ENCODE measurements around the gene ZNF414.
"Not testable (repeated sequence)": the region's sequence is repeated elsewhere in the genome, so short reads cannot be mapped to it uniquely, and the experiment has no call there.

The ZNF414 gene, protein sequence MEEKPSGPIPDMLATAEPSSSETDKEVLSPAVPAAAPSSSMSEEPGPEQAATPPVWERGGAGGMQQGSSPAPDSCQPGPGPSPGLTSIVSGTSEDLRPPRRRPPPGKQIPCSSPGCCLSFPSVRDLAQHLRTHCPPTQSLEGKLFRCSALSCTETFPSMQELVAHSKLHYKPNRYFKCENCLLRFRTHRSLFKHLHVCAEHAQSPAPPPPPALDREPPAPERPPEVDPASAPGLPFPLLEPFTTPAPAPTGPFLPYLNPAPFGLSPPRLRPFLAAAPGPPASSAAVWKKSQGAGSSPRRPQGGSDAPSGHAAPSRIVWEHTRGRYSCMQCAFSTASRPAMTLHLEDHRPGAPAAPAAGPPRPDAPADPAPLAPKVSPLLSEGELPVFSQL

DNA sequence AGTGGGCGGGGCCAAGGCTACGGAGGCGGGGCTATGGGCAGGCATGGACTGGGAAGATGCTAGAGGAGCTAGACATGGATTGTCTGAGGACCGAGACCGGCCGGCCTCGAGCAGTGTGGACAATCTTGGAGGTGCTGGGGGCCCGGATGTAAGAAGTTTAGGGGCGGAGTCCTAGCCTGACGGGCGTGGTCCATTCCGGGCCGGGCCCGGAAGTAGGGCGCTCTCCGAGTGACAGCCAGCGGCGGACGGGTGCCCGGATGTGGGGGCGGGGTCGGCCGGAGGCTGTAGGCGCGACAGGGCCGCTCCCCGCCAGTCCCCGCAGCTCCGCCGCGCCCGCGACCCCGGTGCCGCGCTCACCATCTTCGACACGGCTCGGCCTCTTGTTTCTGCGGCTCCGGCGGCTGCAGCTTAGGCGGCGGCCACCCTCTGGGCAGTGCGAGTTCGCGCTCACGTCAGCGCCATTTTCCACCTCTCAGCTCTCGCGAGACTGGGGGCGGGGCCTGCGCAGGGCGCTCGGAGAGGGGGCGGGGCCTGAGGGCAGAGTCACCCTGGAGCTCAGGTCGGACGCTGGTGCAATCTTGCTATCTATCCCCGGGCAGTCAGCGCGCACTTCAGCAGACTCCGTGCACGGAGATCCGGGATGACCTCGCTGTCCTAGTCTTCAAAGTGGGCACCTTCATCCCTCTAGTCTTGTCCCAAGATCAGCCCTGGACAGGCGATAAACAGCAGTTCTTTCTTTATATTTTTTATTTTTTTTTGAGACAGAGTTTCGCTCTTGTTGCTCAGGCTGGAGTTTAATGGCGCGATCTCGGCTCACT lies at the start of gene ZNF414:
Gene ZNF414 (minus strand): TSS at position 481 of the 818 bp plus-strand sequence. CDS start 121 bp downstream, at position 360.
- peak; percentile 99 for DNase-seq (ENCODE audit: low read depth)

DNA sequence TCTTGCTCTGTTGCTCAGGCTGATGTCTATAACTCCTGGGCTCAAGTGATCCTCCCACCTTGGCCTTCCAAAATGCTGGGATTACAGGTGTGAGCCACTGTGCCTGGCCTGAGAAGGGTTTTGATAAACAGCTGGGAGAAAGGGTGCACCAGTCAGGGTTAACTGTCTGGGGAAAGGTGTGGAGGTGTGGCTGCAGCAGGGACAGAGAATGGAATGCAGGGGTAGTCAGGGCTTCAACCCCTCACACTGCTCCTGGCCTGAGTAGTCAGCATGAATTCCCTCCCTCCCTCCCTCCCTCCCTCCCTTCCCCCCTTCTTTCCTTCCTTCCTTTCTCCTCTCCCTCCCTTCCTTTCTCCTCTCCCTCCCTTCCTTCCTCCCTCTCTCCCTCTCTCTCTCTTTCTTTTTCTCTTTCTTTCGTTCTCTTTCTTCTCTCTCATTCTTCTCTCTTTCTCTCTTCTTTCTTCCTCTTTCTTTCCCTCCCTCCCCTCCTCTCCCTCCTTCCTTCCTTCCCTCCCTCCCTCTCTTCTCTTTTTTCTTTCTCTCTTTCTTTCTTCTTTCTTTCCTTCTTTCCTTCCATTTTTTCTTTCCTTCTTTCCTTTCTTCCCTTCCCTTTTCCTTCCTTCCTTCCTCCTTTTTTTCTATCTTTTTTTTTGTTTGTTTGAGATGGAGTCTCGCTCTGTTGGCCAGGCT lies 47.3 kb upstream of the ZNF414 start:
- no peak for DNase-seq (ENCODE audit: low read depth)

DNA sequence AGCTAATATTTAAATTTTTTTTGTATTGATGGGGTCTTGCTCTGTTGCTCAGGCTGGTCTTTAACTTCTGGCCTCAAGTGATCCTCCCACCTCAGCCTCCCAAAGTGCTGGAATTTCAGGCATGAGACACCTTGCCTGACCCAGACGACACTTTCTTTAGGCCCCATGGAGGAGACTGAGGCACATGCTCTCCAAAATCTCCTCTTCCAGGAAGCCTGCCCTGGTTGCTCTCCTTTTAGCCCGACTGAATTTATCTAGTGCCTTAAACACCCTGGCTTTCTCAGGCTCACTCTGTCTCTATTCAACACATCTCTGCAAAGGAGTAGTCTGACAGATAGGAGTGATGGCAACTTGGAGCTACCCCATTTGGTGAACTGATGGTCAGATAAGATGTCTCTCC lies 44.4 kb upstream of the ZNF414 start:
- no peak for DNase-seq (ENCODE audit: low read depth)

DNA sequence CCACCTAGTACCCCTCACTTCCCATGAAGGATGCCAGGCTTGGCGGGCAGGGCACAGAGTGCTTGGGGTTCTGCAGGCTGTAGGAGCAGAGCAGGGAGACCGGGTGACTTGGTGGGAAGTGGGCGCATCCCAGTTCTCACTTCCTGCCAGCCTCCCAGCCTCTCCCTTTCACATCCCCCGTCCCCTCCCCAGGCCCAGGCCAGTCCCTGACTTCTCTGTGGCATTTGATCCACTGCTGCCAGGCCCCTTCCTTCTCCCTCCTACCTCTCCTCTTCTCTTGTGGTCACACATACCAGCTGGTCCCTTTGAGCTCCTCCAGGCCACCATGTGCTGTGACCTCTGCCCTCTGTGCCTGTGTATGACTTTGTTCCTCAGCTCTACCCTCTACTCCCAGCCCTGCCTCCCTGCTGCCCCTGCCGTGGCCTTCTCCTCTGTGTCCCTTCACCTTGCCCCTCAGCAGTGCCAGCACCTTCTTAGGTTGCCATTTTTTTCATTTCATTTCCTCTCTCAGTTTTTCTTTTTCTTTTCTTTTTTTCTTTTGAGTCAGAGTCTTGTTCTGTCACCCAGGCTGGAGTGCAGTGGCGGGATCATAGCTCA lies 43.8 kb upstream of the ZNF414 start:
- DNase-seq (ENCODE audit: low read depth) = no peak

DNA sequence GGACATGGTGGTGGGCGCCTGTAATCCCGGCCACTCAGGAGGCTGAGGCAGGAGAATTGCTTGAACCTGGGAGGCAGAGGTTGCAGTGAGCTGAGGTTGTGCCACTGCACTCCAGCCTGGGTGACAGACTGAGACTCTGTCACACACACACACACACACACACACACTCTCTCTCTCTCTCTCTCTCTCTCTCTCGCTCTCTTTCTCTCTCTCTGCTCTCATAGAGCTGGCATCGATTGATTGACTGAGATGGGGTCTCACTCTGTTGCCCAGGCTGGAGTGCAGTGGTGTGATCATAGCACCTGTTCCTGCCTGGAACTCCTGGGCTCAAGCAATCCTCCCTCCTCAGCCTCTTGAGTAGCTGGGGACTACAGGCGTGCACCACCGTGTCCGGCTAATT lies 39.8 kb upstream of the ZNF414 start:
- not testable (repeated sequence) for DNase-seq (ENCODE audit: low read depth)

DNA sequence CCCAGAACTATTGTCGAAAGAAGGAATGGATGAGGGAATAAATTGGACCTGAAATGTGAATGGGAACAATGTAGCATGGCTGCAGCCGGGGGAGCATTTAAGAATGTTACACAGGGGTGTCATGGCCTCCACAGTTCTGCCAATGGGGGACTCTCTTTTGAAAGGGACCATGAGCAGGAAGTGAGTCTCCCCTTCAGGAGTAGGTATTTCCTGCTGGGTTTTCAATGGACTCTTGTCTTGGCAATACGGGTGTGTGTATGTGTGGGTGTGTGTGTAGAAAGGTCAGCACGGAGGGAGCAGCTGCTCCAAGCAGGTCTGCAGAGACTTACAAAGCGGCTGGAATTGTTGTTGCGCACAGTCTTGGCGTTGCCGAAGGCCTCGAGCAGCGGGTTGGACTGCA lies 38.8 kb upstream of the ZNF414 start:
- peak; percentile 68 for DNase-seq (ENCODE audit: low read depth)

DNA sequence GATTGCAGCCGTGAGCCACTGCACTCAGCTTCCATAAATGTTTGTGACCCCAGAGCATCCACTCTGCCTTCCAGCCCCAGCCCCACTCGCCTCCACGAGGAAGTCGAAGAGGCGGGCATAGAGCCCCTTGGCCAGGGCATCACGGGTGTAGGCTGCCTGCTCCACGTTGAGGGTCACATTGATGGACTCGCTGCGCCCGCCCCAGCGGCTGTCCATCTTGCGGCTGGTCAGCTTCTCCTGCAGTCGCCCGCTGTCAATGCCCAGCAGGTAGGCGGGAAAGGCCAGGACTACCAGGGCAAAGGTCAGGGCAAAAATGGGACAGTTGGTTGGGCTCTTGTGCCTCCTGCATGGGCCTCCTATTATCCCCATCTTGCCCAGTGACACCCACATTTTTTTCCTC lies 36.1 kb upstream of the ZNF414 start:
- DNase-seq (ENCODE audit: low read depth) = no peak

DNA sequence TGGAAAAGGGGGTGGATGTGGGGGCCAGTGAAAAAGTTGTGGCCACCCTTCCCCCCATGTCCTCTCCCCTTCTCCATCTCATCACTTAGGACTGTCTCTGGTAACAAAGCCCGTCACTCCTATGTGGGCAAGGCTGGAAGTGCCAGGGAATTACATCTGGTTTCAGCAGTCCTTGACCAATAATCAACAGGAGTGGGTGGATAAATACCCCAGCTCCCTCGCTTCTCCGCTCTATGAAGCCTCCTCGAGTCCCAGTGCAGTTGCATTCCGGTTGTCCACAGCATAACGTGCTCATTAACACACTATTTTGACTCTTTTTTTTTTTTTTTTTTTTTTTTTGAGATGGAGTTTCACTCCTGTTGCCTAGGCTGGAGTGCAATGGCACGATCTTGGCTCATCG lies 31.8 kb upstream of the ZNF414 start:
- DNase-seq (ENCODE audit: low read depth) = no peak

DNA sequence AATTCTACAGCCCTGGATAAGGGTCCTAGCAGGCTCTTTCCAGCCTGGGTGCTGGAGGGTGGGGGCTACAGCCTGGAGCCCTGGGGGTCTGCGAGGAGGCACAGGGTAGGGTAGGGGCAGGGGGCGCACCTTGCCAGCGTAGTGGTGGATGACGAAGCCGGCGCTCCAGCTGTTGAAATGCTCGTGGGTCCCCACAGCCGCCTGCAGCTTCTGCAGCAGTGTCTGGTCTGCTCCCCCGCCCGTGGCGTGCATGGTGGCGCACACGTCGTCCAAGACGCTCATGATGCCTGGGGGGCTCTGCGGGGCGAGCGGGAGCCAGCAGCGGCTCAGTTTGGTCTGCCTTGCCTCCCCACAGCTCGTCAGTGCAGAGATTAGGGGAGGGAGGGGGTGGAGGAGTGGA lies 30.2 kb upstream of the ZNF414 start:
- DNase-seq (ENCODE audit: low read depth) = no peak

DNA sequence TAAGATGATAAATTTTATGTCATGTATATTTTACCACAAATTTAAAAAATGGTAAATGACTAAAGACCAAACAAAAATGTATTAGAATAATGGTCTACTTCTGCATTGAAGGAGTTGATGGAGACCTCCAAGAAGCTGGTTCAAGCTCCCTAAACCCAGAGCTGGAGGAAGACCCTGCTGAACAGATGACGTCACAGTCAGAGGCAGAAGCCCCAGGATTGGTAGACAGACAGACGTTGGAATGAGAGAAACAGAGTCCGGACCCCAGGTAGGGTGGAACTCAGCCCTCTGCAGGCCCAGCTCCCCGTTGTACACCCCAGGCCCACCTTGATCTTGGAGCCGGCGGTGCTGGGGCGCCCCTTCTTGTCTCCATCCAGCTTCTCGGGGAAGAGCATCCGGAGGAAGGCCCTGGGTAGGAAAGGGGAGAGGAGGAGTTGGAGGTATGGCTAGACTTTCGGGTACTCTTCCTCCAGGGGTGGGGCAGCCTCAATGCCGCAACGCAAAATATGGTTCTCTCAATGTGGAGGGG lies 25.7 kb upstream of the ZNF414 start:
- DNase-seq (ENCODE audit: low read depth) = no peak

DNA sequence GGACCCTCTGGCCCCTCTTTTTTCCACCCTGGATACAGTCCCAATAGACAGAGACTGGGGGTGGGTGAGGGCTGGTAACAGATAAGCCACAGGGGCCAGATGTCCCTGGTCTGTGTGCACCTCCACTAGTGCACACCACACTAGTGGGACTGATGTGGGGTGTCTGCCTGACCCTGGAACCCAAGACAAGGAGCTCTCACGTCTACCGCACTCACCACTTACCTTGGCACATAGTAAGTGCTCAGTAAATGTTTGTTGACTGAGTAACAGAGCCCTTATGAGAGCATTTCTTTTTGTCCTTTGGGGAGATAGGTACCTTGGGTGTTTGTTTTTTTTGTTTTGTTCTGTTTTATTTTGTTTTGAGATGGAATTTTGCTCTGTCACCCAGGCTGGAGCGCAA lies 23.1 kb upstream of the ZNF414 start:
- DNase-seq (ENCODE audit: low read depth) = no peak

DNA sequence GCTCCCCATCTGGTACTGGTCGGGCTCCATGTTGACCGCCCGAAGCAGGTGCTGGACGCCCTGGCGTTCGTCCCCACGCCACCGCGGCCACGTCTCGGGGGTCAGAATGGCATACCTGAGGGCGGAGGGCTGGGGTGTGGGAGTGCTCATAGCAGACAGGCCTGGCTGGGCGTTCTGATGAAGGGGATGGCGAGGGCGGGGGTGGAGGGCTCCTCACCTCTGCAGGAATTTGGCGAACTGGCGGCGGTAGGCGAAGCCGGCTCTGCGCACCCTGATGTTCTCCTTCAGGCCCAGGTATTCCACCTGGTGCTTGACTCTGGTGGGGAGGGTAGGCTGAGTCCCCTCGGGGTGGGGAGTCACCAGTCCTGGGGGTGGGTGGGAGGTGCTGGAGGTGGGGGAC lies 22.3 kb upstream of the ZNF414 start:
- no peak for DNase-seq (ENCODE audit: low read depth)

DNA sequence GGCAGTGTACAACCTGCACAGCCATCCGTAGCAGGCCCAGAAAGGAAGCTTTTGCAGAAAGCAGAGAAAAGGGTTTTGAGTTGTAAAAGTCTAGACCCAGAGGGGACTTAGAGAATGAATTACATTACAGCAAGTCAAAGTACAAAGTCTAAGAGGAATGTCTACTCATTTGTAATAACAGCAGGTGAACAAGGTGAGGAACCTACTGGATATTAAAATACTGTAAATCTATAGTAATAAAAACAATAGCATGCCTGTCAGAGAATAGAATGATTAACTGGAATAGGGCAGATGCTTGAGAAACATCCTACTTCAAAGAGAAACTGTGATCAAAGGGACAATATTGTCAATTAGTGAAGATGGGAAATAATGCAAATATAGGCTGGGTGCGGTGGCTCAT lies 18.3 kb upstream of the ZNF414 start:
- no peak for DNase-seq (ENCODE audit: low read depth)

DNA sequence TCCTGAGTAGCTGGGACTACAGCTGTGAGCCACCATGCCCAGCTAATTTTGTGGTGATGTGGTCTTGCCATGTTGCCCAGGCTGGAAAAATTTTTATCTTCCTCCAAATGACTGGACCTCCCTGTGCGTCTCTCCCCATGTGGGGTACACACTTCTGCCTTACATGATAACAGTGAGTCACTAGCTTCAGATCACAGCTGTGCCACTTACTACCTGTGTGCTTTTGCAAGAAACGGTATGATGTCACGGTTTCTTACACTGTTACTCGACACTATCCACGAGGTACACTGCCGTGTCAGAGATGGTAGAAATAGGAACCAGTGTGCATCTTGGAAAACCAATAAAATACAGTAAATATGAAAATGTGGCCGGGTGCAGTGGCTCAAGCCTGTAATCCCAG lies 17.5 kb upstream of the ZNF414 start:
- DNase-seq (ENCODE audit: low read depth) = no peak

DNA sequence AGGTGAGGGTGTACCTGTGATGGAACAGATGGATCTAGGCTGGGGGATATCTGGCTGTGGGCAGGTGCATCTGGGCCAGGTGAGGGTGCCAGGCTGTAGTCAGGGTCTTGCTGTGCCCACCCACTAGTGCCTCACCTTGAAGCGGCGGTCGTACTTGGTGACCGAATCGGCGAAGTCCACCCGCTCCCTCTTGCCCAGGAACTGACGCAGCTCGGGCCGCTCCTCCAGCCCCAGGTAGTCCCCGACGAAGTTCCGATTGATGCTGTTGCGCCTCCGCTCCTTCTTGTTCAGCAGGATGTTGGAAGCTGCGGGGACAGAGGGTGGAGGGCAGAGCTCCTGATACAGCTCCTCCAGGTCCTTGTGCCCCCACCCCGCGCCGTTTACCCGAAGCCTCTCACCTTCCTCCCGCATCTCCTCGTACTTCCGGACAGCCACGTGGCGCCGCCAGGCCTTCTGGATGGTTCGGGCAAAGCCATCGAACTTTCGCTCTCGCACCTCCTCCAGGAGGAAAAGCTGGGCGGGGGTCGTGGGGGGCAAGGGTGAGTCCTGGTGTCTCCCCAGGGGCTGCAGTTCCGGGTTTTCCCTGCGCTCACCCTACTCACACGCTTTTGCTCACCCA lies 16.2 kb upstream of the ZNF414 start:
- DNase-seq (ENCODE audit: low read depth) = no peak

DNA sequence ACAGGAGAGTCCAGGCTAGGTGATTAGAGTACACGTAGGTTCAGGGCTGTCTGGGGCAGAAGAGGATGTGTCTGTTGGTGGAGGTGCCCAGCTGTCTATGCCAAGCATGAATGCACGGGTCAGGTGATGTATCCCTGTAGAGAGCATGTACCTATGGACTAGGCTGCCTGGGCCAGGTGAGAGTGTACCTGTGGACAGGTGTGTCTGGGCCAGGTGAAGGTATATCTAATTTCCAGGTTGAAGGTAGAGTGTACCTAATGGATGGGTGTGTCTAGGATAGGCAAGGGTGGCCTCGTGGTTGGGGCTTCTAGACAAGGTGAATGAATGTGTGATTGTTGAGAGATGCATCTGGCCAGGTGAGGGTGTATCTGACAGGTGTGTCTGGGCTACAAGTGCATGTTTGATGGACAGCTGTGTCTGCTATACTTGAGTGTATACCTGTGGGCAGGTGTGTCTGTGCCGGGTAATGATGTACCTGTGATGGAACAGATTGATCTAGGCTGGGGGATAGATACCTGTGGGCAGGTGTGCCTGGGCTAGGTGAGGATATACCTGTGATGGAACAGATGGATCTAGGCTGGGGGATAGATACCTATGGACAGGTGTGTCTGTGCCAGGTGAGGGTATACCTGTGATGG lies 15.5 kb upstream of the ZNF414 start:
- no peak for DNase-seq (ENCODE audit: low read depth)

DNA sequence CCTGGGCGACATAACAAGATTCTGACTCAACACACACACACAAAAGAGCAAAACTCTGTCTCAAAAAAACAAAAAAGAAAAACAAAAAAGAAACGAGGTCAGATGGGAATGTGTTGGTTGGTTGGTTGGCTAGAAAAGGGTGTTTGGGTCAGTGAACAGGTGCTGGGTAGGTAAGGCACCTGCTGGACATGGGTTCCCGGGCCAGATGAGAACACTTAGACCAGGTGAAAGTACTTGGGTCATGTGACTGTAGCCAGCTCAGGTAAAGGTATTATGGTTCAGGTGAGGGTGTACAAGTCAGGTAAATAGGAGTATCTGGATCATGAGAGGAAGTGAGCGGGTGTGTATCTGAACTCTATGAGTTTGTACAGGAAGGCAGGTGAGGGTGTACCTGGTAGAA lies 14.5 kb upstream of the ZNF414 start:
- no peak for DNase-seq (ENCODE audit: low read depth)

DNA sequence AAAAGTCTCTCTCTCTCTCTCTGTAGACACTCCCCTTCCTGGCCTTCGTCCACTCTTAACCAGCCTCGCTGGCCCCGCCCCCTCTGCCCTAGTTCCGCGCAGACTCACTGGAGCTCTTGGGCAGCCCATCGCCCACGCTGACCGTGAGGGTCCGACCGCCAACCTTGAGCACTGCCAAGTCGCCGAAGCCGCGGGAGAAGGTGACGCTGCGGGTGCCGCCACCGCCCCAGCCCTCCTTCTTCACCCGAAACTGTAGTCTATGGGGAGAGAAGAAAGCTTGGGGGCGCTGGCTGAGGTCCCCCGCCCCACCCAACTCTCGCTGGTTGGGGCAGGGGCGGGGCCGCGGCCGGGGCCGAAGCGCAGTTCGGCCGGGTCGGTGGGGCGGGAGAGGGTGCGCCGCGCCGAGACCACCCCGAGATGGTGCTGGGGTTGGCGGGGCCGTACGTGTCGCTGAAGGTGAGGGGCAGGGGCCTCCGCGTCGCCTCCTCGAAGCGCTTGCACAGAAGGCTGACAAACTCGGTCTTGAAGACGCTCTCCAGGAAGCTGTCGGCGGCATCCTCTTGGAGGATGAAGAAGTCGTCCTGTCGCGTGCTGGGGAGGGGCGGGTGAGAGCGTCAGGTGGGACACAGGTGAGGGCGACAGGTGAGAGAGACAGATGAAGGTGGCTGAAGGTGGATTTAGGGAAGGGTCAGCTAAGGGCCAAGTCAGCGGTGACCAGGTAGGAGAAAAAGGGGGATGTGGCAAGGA lies 12.6 kb upstream of the ZNF414 start:
- peak; percentile 94 for DNase-seq (ENCODE audit: low read depth)

DNA sequence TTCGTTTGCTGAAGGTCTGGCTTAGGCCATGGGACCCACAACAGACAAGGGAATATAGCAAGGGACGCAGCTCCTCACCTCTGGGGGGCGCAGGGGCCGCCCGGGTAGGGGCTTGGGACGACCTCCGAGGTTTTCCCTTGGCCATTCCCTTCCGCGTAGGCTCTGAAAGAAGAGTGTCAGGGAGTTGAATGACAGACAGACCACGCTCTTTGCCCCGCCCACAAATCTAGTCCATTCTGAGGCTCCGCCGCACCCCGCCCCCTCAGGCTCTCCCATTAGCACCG lies 11.4 kb upstream of the ZNF414 start:
- no peak for DNase-seq (ENCODE audit: low read depth)

DNA sequence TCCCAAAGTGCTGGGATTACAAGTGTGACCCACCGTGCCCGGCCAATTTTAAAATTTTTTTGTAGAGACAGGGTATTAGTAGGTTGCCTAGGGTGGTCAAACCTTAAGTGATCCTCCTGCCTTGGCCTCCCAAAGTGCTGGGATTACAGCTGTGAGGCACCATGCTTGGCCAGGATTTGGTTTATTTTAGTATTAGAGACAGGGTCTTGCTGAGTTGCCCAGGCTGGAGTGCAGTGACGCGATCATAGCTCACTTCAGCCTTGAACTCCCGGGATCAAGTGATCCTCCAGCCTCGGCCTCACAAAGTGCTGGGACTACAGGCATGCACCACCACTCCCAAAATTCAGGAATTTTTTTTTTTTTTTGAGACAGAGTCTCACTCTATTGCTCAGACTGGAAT lies 5.4 kb upstream of the ZNF414 start:
- no peak for DNase-seq (ENCODE audit: low read depth)

DNA sequence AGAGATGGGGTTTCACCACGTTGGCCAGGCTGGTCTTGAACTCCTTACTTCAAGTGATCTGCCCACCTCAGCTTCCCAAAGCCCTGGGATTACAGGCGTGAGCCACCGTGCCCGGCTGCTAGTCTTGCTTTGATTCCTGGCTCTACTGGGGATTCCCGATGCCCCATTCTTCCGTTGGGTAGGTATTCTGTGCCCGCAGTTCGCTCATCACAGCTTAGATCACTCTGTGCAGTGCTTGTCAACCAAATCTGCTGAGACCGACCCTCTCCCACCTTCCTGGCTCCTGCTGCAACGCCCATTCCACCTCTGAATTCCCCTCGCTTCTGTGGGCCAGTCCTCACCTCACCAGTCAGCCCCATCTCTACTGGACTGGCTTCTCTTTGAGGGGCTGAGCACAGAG lies 4.6 kb upstream of the ZNF414 start:
- DNase-seq (ENCODE audit: low read depth) = no peak
